DMS 273 (cell line): ENCODE data around the gene RALGDS.
A peak's percentile ranks its signal among the peaks of the same experiment; 100 is the strongest.
"Not testable (repeated sequence)": the region's sequence is repeated elsewhere in the genome, so short reads cannot be mapped to it uniquely, and the experiment has no call there.

Experiments used
- DNase-seq: peaks from one replicate; lab custom pipeline; 2025; ENCODE audit not compliant: unreplicated experiment; lab: John Stamatoyannopoulos, UW

Gene RALGDS

DNA sequence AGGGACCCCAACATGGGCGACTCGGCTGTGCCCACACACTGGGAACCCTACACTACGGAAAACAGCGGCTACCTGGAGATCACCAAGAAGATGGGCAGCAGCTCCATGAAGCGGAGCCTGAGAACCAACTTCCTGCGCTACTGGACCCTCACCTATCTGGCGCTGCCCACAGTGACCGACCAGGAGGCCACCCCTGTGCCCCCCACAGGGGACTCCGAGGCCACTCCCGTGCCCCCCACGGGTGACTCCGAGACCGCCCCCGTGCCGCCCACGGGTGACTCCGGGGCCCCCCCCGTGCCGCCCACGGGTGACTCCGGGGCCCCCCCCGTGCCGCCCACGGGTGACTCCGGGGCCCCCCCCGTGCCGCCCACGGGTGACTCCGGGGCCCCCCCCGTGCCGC, 50.1 kb downstream of the RALGDS start:
- not testable (repeated sequence) for DNase-seq

DNA sequence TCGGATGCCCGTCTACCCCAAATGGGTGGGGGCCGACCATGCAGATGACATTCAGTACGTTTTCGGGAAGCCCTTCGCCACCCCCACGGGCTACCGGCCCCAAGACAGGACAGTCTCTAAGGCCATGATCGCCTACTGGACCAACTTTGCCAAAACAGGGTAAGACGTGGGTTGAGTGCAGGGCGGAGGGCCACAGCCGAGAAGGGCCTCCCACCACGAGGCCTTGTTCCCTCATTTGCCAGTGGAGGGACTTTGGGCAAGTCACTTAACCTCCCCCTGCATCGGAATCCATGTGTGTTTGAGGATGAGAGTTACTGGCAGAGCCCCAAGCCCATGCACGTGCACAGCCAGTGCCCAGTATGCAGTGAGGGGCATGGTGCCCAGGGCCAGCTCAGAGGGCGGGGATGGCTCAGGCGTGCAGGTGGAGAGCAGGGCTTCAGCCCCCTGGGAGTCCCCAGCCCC, 50.5 kb downstream of the RALGDS start:
- not testable (repeated sequence) for DNase-seq

DNA sequence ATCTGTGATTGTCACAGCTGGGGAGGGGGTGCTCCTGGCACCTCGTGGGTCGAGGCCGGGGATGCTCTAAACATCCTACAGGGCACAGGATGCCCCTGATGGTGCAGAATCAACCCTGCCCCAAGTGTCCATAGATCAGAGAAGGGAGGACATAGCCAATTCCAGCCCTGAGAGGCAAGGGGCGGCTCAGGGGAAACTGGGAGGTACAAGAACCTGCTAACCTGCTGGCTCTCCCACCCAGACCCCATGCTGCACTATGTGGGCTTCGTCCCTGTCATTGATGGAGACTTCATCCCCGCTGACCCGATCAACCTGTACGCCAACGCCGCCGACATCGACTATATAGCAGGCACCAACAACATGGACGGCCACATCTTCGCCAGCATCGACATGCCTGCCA, 52.6 kb downstream of the RALGDS start:
- not testable (repeated sequence) for DNase-seq

DNA sequence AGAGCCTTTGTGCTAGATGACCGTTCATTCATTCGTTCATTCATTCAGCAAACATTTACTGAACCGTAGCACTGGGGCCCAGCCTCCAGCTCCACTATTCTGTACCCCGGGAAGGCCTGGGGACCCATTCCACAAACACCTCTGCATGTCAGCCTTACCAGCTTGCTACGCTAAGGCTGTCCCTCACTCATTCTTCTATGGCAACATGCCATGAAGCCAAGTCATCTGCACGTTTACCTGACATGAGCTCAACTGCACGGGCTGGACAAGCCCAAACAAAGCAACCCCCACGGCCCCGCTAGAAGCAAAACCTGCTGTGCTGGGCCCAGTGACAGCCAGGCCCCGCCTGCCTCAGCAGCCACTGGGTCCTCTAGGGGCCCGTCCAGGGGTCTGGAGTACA, 53.2 kb downstream of the RALGDS start:
- peak; percentile 66 for DNase-seq

DNA sequence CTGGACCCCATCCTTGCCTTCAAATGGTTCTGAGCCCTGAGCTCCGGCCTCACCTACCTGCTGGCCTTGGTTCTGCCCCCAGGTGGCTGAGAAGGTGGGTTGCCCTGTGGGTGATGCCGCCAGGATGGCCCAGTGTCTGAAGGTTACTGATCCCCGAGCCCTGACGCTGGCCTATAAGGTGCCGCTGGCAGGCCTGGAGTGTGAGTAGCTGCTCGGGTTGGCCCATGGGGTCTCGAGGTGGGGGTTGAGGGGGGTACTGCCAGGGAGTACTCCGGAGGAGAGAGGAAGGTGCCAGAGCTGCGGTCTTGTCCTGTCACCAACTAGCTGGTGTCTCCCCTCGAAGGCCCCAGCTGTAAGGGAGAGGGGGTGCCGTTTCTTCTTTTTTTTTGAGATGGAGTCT, 54.0 kb downstream of the RALGDS start:
- DNase-seq, result no peak

DNA sequence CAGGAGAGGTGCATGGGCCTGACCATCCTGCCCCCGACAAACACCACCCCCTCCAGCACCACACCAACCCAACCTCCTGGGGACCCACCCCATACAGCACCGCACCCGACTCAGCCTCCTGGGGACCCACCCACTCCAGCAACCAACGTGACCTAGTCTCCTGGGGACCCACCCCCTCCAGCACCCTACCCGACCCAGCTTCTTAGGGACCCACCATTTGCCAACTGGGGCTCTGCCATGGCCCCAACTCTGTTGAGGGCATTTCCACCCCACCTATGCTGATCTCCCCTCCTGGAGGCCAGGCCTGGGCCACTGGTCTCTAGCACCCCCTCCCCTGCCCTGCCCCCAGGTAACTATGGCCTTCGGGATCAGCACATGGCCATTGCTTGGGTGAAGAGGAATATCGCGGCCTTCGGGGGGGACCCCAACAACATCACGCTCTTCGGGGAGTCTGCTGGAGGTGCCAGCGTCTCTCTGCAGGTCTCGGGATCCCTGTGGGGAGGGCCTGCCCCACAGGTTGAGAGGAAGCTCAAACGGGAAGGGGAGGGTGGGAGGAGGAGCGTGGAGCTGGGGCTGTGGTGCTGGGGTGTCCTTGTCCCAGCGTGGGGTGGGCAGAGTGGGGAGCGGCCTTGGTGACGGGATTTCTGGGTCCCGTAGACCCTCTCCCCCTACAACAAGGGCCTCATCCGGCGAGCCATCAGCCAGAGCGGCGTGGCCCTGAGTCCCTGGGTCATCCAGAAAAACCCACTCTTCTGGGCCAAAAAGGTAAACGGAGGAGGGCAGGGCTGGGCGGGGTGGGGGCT, 54.7 kb downstream of the RALGDS start:
- no peak for DNase-seq

DNA sequence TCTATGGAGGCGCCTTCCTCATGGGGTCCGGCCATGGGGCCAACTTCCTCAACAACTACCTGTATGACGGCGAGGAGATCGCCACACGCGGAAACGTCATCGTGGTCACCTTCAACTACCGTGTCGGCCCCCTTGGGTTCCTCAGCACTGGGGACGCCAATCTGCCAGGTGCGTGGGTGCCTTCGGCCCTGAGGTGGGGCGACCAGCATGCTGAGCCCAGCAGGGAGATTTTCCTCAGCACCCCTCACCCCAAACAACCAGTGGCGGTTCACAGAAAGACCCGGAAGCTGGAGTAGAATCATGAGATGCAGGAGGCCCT, 56.0 kb downstream of the RALGDS start:
- no peak for DNase-seq

DNA sequence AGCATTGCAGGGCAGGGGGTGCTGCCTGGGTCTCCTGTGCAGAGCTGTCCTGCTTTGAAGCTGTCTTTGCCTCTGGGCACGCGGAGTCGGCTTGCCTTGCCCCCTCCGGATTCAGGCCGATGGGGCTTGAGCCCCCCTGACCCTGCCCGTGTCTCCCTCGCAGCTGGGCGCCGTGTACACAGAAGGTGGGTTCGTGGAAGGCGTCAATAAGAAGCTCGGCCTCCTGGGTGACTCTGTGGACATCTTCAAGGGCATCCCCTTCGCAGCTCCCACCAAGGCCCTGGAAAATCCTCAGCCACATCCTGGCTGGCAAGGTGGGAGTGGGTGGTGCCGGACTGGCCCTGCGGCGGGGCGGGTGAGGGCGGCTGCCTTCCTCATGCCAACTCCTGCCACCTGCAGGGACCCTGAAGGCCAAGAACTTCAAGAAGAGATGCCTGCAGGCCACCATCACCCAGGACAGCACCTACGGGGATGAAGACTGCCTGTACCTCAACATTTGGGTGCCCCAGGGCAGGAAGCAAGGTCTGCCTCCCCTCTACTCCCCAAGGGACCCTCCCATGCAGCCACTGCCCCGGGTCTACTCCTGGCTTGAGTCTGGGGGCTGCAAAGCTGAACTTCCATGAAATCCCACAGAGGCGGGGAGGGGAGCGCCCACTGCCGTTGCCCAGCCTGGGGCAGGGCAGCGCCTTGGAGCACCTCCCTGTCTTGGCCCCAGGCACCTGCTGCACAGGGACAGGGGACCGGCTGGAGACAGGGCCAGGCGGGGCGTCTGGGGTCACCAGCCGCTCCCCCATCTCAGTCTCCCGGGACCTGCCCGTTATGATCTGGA, 56.6 kb downstream of the RALGDS start:
- no peak for DNase-seq

DNA sequence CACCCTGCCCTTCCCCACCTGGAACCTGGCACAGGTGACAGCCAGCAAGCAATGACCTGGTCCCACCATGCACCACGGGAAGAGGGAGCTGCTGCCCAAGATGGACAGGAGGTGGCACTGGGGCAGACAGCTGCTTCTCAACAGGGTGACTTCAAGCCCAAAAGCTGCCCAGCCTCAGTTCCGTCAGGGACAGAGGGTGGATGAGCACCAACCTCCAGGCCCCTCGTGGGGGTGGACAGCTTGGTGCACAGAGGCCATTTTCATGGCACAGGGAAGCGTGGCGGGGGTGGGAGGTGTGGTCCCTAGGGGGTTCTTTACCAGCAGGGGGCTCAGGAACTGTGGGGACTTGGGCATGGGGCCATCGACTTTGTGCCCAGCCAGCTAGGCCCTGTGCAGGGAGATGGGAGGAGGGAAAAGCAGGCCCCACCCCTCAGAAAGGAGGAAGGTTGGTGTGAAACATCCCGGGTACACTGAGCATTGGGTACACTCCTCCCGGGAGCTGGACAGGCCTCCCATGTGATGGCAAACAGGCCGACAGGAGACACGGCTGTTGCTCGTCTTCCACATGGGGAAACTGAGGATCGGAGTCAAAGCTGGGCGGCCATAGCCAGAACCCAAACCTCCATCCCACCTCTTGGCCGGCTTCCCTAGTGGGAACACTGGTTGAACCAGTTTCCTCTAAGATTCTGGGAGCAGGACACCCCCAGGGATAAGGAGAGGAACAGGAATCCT, 57.4 kb downstream of the RALGDS start:
- DNase-seq, result no peak

DNA sequence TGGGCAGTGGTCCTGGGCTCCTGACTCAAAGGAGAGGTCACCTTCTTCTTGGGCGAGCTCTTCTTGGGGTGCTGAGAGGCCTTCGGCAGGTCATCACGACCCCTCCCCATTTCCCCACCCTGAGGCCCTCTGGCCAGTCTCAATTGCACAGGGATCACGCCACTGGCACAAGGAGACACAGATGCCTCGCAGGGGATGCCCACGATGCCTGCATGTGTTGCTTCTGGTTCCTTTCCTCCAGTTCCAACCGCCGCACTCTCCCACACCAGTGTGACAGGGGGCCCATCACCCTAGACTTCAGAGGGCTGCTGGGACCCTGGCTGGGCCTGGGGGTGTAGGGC, 57.9 kb downstream of the RALGDS start:
- DNase-seq, result no peak

DNA sequence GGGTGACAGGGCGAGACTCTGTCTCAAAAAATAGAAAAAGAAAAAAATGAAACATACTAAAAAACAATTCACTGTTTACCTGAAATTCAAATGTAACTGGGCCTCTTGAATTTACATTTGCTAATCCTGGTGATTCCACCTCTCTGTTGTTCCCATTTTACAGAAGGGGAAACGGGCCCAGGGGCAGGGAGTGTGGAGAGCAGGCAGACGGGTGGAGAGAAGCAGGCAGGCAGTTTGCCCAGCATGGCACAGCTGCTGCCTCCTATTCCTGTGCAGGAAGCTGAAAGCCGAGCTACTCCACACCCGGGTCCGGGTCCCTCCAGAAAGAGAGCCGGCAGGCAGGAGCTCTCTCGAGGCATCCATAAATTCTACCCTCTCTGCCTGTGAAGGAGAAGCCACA, 58.5 kb downstream of the RALGDS start:
- DNase-seq, result peak; percentile 34

DNA sequence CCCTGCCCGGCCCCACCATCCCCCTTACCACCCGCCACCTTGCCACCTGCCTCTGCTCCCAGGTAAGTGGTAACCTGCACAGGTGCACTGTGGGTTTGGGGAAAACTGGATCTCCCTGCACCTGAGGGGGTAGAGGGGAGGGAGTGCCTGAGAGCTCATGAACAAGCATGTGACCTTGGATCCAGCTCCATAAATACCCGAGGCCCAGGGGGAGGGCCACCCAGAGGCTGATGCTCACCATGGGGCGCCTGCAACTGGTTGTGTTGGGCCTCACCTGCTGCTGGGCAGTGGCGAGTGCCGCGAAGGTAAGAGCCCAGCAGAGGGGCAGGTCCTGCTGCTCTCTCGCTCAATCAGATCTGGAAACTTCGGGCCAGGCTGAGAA, 59.3 kb downstream of the RALGDS start, which contains the start of gene CEL:
Gene CEL (plus strand): TSS at position 218 of the 382 bp plus-strand sequence. CDS start 22 bp downstream, at position 240.
- not testable (repeated sequence) for DNase-seq

DNA sequence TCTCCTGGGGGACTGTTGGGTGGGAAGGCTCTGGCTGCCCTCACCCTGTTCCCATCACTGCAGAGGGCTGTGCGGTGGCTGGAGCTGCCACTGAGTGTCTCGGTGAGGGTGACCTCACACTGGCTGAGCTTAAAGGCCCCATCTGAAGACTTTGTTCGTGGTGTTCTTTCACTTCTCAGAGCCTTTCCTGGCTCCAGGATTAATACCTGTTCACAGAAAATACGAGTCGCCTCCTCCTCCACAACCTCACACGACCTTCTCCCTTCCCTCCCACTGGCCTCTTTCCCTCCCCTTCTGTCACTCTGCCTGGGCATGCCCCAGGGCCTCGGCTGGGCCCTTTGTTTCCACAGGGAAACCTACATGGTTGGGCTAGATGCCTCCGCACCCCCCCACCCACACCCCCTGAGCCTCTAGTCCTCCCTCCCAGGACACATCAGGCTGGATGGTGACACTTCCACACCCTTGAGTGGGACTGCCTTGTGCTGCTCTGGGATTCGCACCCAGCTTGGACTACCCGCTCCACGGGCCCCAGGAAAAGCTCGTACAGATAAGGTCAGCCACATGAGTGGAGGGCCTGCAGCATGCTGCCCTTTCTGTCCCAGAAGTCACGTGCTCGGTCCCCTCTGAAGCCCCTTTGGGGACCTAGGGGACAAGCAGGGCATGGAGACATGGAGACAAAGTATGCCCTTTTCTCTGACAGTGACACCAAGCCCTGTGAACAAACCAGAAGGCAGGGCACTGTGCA, 59.8 kb downstream of the RALGDS start:
- peak; percentile 68 for DNase-seq

DNA sequence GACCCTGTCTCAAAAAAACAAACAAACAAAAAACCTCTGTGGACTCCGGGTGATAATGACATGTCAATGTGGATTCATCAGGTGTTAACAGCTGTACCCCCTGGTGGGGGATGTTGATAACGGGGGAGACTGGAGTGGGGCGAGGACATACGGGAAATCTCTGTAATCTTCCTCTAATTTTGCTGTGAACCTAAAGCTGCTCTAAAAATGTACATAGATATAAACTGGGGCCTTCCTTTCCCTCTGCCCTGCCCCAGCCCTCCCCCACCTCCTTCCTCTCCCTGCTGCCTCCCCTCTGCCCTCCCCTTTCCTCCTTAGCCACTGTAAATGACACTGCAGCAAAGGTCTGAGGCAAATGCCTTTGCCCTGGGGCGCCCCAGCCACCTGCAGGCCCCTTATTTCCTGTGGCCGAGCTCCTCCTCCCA, 60.6 kb downstream of the RALGDS start:
- DNase-seq, result peak; percentile 25

DNA sequence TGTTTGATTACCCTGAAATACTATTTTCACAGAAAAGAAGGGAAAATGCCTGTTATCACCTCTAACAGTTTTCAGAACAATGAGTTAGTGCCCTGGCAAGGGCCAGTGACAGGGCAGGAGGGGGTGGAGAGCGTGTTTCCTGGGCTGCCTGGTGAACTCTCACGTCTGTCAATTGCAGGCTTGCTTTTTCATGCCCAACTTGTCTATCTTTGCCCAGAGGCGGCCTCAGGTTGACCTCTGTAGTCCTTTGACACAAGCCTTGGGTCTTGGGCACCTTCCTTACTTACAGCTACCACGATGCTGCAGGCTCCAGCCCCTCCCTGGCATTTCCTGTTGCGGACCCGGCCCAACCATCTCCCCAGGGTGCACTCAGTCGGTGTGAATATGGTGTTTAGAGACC, 61.4 kb downstream of the RALGDS start:
- DNase-seq, result peak; percentile 53

DNA sequence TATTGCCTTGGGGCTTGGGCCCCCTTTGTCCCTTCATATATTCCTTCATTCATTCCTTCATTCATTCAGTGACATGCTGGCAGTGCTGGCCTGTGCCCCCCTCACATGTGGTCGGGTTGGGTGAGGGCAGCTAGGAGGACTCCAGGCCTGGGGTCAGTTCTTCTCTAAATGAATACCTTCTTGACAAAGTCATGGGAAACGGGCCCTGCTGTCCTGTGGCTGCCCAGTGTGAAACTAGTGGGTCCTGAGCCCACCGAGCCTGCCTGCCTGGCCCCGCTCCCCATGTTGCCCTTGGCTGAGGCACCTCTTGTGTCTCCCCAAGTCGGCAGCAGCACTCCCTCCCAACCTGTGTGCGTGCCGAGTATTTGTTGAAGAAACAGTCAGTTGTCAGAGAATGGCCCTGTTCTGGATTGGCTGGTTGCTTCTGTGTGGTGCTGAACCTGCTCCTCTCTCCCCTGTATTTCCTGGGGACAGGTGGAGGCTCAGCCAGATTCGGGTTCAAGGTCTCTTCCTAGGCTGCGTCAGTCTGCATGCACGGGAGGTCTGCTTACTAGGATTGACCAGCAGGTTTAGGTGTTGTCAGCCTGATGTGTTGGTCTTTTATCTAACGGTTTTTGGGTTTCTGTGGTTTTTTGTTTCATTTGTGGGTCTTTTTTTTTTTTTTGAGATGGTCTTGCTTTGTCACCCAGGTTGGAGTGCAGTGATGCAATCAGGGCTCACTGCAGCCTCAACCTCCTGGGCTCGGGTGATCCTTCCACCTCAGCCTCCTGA, 62.3 kb downstream of the RALGDS start:
- no peak for DNase-seq

DNA sequence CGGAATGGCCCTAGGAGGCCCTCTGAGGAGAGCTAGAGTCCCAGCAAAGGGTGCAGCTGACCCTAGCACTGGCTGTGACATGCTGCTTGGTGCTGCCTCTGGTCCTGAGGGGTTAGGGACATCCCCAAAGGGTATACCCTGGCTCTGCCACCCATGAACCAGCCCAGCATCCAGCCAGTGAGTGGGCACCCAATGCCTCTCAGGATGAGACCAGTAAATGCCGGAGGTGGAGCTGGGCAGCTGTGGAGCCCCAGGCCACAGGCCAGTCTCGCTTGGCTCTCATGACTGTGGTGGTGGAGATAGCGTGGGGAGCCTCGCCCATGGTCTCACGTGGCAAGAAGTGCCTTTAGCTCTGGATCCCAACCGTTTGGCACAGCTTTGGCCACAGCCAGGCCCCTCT, 63.0 kb downstream of the RALGDS start:
- no peak for DNase-seq

DNA sequence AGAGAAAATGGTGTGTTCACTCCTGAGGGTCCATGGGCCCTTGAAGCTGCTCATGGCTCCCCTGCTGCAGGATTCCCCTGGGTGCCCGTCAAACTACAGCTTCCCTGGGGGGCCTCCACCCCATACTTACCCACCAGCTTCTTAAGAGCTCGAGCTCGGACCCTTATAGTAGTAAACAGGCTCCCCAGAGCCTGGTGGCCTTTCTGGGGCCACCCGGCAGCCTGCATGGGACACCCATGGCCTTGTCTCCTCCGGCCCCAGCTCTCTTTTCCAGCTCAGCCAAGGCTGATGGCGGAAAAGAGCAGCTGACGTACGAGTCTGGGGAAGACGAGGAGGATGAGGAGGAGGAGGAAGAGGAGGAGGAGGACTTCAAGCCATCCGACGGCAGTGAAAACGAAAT, 63.5 kb downstream of the RALGDS start:
- DNase-seq, result no peak

DNA sequence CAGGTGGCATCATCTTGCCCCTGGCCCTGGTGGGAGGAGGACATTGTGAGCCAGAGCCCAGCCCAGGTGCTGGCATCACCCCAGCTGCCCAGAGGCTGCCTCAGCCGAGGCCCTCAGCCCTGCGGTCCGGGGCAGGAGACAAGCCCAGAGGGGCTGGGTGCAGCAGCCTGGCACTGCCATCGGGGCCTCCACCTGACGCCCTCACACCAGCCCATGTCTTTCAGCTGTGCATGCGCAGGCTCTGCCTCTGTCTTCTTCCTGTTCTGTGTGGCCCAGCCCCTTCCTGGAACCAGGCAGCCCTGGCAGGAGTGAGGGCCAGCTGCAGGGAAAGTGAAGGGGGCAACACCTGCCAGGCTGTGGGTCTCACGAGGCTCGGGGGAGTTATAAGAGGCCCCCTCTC, 64.0 kb downstream of the RALGDS start:
- DNase-seq, result no peak

DNA sequence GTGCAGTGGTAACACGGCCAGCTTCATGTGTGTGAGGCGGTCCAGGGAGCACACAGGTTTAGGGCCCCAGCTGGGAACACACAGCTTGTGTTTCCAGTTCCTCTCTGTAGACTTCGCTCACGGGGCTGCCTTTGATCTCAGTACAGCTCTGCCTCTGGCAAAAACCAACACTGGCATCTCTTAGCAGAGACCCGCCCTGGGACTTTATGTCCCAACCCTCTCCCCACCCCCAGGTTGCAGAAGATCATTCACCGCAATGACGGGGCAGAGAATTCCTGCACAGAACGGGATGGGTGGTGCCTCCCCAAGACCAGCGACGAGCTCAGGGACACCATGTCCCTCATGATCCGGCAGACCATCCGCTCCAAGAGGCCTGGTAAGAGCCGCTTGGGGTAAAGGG, 64.5 kb downstream of the RALGDS start:
- no peak for DNase-seq
